ENCODE measurements around the gene TAMALIN. TPM values are rescaled to one million over a fixed set of nuclear protein-coding genes. Genes with fewer than 3 reads are reported as not detected.

The TAMALIN gene
- total and polyA plus RNA-seq, 9 donors: 16.8 to 84.1 (median 32.2) TPM

GRCh38 chr12:51970904-51971646 is 35.7 kb upstream of the TAMALIN start:
- H3K4me1 ChIP-seq (ENCODE audit: insufficient read depth): peaks cover 5% of the 10 kb centered on the region
- no peak overlapping the region for H3K4me3 ChIP-seq
- no peak for DNase-seq
- no peak overlapping the region for H3K27ac ChIP-seq
- H3K9me3 ChIP-seq: no peaks in the 10 kb centered on the region
- intact Hi-C loops (cut with DNase I): no loop called here
- TF ChIP-seq EP300 (IDR thresholded peaks at IDR 0.05) (no peak), POLR2A (IDR thresholded peaks at IDR 0.05) (no peak)
- TF ChIP-seq, protein P1, sequence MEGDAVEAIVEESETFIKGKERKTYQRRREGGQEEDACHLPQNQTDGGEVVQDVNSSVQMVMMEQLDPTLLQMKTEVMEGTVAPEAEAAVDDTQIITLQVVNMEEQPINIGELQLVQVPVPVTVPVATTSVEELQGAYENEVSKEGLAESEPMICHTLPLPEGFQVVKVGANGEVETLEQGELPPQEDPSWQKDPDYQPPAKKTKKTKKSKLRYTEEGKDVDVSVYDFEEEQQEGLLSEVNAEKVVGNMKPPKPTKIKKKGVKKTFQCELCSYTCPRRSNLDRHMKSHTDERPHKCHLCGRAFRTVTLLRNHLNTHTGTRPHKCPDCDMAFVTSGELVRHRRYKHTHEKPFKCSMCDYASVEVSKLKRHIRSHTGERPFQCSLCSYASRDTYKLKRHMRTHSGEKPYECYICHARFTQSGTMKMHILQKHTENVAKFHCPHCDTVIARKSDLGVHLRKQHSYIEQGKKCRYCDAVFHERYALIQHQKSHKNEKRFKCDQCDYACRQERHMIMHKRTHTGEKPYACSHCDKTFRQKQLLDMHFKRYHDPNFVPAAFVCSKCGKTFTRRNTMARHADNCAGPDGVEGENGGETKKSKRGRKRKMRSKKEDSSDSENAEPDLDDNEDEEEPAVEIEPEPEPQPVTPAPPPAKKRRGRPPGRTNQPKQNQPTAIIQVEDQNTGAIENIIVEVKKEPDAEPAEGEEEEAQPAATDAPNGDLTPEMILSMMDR (IDR thresholded peaks at IDR 0.05): no peak
- H3K27me3 ChIP-seq: no peaks in the 10 kb centered on the region
- H3K36me3 ChIP-seq: no peaks in the 10 kb centered on the region
- 75 to 78% (median 77%) methylated on average over 13 of the region's 13 CpGs for WGBS, 3 donors

DNA sequence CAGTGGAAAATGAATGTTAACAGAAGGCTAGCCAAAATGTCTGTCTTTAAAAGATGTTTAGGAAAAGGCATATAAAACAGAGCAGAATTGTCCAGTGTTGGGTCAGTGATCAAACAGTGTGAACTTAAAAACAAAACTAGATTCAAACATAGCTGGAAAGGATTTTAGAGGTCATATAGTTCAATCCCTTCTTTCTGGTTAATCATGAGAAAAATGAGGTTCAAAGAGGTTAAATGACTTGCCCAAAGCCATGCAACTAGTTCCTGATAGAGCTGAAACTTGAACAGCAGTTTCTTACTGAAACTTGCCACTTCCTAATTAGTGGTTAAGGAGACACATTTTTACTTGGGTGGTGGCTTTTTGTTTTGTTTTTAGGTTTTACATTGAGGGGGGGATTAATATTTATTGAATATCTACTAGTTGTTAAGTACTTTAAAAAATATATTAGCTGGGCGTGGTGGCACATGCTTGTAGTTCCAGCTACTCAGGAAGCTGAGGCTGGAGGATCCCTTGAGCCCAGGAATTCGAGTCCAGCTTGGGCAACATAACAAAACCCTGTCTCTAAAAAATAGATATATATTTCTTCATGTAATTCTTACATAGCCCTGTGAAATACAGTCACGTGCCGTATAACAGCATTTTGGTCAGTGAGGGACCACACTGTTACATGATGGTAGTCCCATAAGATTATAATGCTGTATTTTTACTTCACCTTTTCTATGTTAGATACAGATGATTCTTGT is 34.9 kb upstream of the TAMALIN start:
- H3K36me3 ChIP-seq: no peaks in the 10 kb centered on the region
- no peak overlapping the region for H3K4me3 ChIP-seq
- WGBS, 3 donors: 76 to 80% (median 77%) methylated on average over 4 of the region's 4 CpGs
- H3K27ac ChIP-seq: no peak overlapping the region
- intact Hi-C loops (cut with DNase I): no loop called here
- no peaks in the 10 kb centered on the region for H3K9me3 ChIP-seq
- peaks cover 5% of the 10 kb centered on the region for H3K4me1 ChIP-seq (ENCODE audit: insufficient read depth)
- H3K27me3 ChIP-seq: no peaks in the 10 kb centered on the region
- no peak for DNase-seq
- no peak for TF ChIP-seq POLR2A (IDR thresholded peaks at IDR 0.05)
- TF ChIP-seq, protein P1 (IDR thresholded peaks at IDR 0.05): no peak
- TF ChIP-seq EP300 (IDR thresholded peaks at IDR 0.05): no peak

DNA sequence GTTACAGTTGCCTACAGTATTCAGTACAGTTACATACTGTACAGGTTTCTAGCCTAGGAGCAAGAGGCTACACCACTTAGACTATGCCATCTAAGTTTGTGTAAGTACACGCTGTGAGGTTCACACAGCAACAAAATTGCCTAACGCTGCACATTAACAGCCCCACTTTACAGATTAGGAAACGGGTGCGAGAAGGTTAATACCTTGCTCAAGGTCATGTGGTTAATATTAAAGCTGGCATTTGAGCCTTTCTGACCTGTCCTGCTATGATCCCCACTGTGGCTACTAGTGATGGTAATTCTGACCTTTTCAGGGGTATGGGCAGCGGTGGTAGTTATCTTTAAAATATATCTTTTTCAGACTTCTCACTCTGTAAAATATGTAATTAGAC is 34.3 kb upstream of the TAMALIN start:
- 72 to 78% (median 78%) methylated on average over 5 of the region's 5 CpGs for WGBS, 3 donors
- DNase-seq: no peak
- intact Hi-C loops (cut with DNase I): no loop called here
- Histone ChIP-seq H3K4me1 (ENCODE audit: insufficient read depth) (peaks cover 5% of the 10 kb centered on the region), H3K4me3 (no peak overlapping the region), H3K27ac (no peak overlapping the region), H3K36me3 (no peaks in the 10 kb centered on the region), H3K9me3 (no peaks in the 10 kb centered on the region), H3K27me3 (no peaks in the 10 kb centered on the region)
- TF ChIP-seq POLR2A (IDR thresholded peaks at IDR 0.05) (no peak), EP300 (IDR thresholded peaks at IDR 0.05) (no peak)
- TF ChIP-seq, protein P1 (IDR thresholded peaks at IDR 0.05): no peak

GRCh38 chr12:51972849-51973273 is 33.9 kb upstream of the TAMALIN start:
- intact Hi-C loops (cut with DNase I): no loop called here
- no peaks in the 10 kb centered on the region for H3K9me3 ChIP-seq
- H3K4me1 ChIP-seq (ENCODE audit: insufficient read depth): peaks cover 5% of the 10 kb centered on the region
- no peaks in the 10 kb centered on the region for H3K36me3 ChIP-seq
- DNase-seq: peak in 1 of 5 donors; percentile 46
- WGBS, 3 donors: 18 to 28% (median 22%) methylated on average over 9 of the region's 9 CpGs
- H3K27ac ChIP-seq: no peak overlapping the region
- H3K4me3 ChIP-seq: no peak overlapping the region
- TF ChIP-seq, protein P1 (IDR thresholded peaks at IDR 0.05): no peak
- TF ChIP-seq EP300 (IDR thresholded peaks at IDR 0.05) (no peak), POLR2A (IDR thresholded peaks at IDR 0.05) (no peak)
- no peaks in the 10 kb centered on the region for H3K27me3 ChIP-seq

Measured in ovary (tissue), 9 donors.